Endodermal cell (in vitro differentiated cells): ENCODE results near the gene SMURF1. TPM values are rescaled to one million over a fixed set of nuclear protein-coding genes. Genes with fewer than 3 reads are reported as not detected.

Source experiments
- DNase-seq: peaks from one replicate; pipeline ENCODE4 v3.0.0-alpha.2; 2017
- H3K27ac ChIP-seq: 2 replicates; pipeline ENCODE4 v1.5.1; 2013; ENCODE audit warnings: mild to moderate bottlenecking, low read depth, low read length, moderate library complexity
- H3K27me3 ChIP-seq: 2 replicates; pipeline ENCODE4 v1.6.1; 2013; ENCODE audit warnings: mild to moderate bottlenecking, low read length, moderate library complexity; ENCODE audit not compliant: insufficient read depth, control insufficient read depth, poor library complexity, severe bottlenecking
- H3K36me3 ChIP-seq: 2 replicates; pipeline ENCODE4 v1.7.0; 2013; ENCODE audit warnings: mild to moderate bottlenecking, low read length, moderate library complexity; ENCODE audit not compliant: control insufficient read depth, insufficient read depth
- H3K4me1 ChIP-seq: one replicate; pipeline ENCODE4 v1.7.0; 2013; ENCODE audit warnings: low read length; ENCODE audit not compliant: control insufficient read depth, insufficient read depth
- H3K4me3 ChIP-seq: 2 replicates; pipeline ENCODE4 v1.5.1; 2013; ENCODE audit warnings: mild to moderate bottlenecking, low read length, moderate library complexity
- H3K9ac ChIP-seq: 2 replicates; pipeline ENCODE4 v1.6.1; 2013; ENCODE audit warnings: mild to moderate bottlenecking, low read length, moderate library complexity; ENCODE audit not compliant: poor library complexity, severe bottlenecking; ENCODE audit errors: extremely low read depth
- H3K9me3 ChIP-seq: 2 replicates; pipeline ENCODE4 v1.6.1; 2013; ENCODE audit warnings: mild to moderate bottlenecking, low read length, moderate library complexity; ENCODE audit not compliant: control insufficient read depth
- H3K27ac Mint-ChIP-seq: 2 replicates; pipeline ENCODE4 v1.8.0; 2020; ENCODE audit warnings: mixed read lengths
- H3K27me3 Mint-ChIP-seq: 2 replicates; pipeline ENCODE4 v1.8.0; 2021; ENCODE audit warnings: mild to moderate bottlenecking, mixed read lengths; ENCODE audit not compliant: insufficient read depth
- H3K36me3 Mint-ChIP-seq: 2 replicates; pipeline ENCODE4 v1.8.0; 2020; ENCODE audit warnings: low read depth, mixed read lengths
- H3K4me1 Mint-ChIP-seq: 2 replicates; pipeline ENCODE4 v1.8.0; 2020; ENCODE audit warnings: mixed read lengths
- H3K4me3 Mint-ChIP-seq: 2 replicates; pipeline ENCODE4 v1.8.0; 2020; ENCODE audit warnings: mild to moderate bottlenecking, moderate library complexity, mixed read lengths
- H3K9me3 Mint-ChIP-seq: 2 replicates; pipeline ENCODE4 v1.8.0; 2020; ENCODE audit warnings: mild to moderate bottlenecking, mixed read lengths
- WGBS, 2 experiments: methylation state at CpG; one replicate each; pipeline versions ENCODE4 v1.1.5 to v1.1.7; 2013; ENCODE audit warnings: missing lambda C conversion rate in 2 of 2, mixed read lengths in 1 of 2; ENCODE audit not compliant: insufficient coverage in 1 of 2, insufficient read length in 1 of 2; 5-methylcytosine and 5-hydroxymethylcytosine counted together
- total RNA-seq, 2 donors: library from RNA; stranded (reverse); fragmentation: NEBNext Ultra II Directional in 1 of 2; extraction: Animal tissue kit (Norgen Biotek cat#: 25700) in 1 of 2; gene quantifications; 2 replicates in 1 of 2; 3 replicates in 1 of 2; pipeline ENCODE4 v1.2.1, GENCODE V29; 2021
- TF ChIP-seq, protein P1 (sequence below): fragments of 200-600 bp; sonication (generic); conservative IDR thresholded peaks from 2 replicates; pipeline ENCODE4 v1.5.0; 2021; ENCODE audit warnings: antibody characterized with exemption, mild to moderate bottlenecking

Gene SMURF1
- total RNA-seq, 2 donors from 2014 or later = 31.6 to 38.1 TPM

DNA sequence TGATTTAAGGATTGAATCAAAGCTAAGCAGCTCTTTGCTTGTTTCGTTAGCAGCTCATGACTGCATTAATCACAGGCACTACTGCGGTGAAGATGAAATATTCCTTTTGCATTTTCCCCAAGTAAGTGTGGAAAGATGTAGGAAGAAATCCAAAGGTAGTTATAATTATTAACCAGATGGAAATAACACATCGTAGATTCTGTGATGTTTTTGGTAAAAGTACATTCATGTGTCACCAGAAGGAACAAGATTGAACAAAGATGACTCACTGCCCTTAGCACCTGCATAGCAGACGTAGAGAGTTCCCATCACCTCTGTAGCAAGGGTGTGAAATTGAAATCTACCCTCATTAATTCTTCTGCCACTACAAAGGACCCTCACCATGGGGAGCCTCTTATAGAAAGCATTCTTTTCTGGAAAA is 37.1 kb downstream of the SMURF1 start:
- Mint-ChIP-seq H3K9me3 (no peaks in the 10 kb centered on the region), H3K4me3 (no peak overlapping the region), H3K27me3 (no peaks in the 10 kb centered on the region), H3K4me1 (peaks cover 39% of the 10 kb centered on the region), H3K27ac (peak overlapping the region; percentile 31), H3K36me3 (no peaks in the 10 kb centered on the region)
- Histone ChIP-seq H3K9me3 (no peaks in the 10 kb centered on the region), H3K36me3 (no peaks in the 10 kb centered on the region), H3K27ac (no peak overlapping the region), H3K4me3 (no peak overlapping the region), H3K4me1 (peaks cover 4% of the 10 kb centered on the region), H3K9ac (no peak overlapping the region), H3K27me3 (no peaks in the 10 kb centered on the region)
- DNase-seq = no peak
- 75 to 85% methylated on average over 2 to 4 of the region's 4 CpGs for WGBS, 2 experiments
- TF ChIP-seq, protein P1, sequence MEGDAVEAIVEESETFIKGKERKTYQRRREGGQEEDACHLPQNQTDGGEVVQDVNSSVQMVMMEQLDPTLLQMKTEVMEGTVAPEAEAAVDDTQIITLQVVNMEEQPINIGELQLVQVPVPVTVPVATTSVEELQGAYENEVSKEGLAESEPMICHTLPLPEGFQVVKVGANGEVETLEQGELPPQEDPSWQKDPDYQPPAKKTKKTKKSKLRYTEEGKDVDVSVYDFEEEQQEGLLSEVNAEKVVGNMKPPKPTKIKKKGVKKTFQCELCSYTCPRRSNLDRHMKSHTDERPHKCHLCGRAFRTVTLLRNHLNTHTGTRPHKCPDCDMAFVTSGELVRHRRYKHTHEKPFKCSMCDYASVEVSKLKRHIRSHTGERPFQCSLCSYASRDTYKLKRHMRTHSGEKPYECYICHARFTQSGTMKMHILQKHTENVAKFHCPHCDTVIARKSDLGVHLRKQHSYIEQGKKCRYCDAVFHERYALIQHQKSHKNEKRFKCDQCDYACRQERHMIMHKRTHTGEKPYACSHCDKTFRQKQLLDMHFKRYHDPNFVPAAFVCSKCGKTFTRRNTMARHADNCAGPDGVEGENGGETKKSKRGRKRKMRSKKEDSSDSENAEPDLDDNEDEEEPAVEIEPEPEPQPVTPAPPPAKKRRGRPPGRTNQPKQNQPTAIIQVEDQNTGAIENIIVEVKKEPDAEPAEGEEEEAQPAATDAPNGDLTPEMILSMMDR = no peak

DNA sequence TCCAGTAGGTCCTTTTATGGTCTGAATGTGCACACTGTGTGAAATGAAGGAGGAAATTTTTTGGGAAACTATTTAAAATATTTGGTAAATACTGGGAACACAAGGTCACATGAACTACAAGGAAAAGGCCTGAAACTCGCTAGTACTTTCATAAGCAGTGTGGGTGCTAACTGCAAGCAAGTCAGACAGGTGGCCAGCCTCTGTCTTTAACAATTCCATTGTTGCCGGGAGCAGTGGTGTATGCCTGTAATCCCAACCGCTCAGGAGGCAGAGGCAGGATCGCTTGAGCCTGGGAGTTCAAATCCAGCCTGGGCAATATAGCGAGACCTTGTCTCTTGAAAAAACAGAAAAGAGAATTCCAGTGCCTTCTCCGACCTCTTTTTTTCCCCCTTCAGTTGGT is 37.5 kb downstream of the SMURF1 start:
- WGBS, 2 experiments = 74 to 82% methylated on average over 6 of the region's 6 CpGs
- no peaks in the 10 kb centered on the region for H3K36me3 Mint-ChIP-seq
- H3K27ac Mint-ChIP-seq = peak overlapping the region; percentile 31
- Histone ChIP-seq H3K36me3 (no peaks in the 10 kb centered on the region), H3K27me3 (no peaks in the 10 kb centered on the region), H3K27ac (no peak overlapping the region), H3K4me3 (no peak overlapping the region), H3K4me1 (peaks cover 4% of the 10 kb centered on the region), H3K9ac (no peak overlapping the region), H3K9me3 (no peaks in the 10 kb centered on the region)
- H3K9me3 Mint-ChIP-seq = no peaks in the 10 kb centered on the region
- H3K27me3 Mint-ChIP-seq = no peaks in the 10 kb centered on the region
- DNase-seq = peak; percentile 82
- no peak overlapping the region for H3K4me3 Mint-ChIP-seq
- TF ChIP-seq, protein P1 = no peak
- peaks cover 35% of the 10 kb centered on the region for H3K4me1 Mint-ChIP-seq

DNA sequence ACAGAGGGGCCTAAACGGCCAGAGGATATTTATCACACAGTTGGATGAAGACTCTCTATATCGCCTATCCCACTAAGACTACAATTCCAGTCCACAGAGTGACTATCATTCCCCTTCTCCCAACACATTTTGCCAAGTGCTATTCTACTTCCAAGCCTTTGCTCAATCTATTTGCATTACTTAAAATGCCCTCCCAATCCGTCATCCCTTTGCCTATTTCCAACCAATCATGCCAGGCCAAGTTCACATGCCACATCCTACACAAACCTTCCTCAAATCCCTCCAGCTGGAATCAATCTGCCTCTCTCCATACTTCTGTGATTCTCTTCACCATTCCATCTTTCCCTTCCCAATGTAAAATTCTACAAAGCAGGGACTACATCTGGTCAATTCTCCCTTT is 38.2 kb downstream of the SMURF1 start:
- no peak overlapping the region for H3K27ac ChIP-seq
- H3K4me3 Mint-ChIP-seq = no peak overlapping the region
- no peaks in the 10 kb centered on the region for H3K27me3 ChIP-seq
- peaks cover 33% of the 10 kb centered on the region for H3K4me1 Mint-ChIP-seq
- H3K27me3 Mint-ChIP-seq = no peaks in the 10 kb centered on the region
- H3K36me3 Mint-ChIP-seq = no peaks in the 10 kb centered on the region
- peaks cover 4% of the 10 kb centered on the region for H3K4me1 ChIP-seq
- H3K36me3 ChIP-seq = no peaks in the 10 kb centered on the region
- 86 to 100% methylated on average over 1 to 3 of the region's 3 CpGs for WGBS, 2 experiments
- TF ChIP-seq, protein P1 = no peak
- no peaks in the 10 kb centered on the region for H3K9me3 Mint-ChIP-seq
- H3K9me3 ChIP-seq = no peaks in the 10 kb centered on the region
- no peak overlapping the region for H3K4me3 ChIP-seq
- no peak overlapping the region for H3K27ac Mint-ChIP-seq
- no peak overlapping the region for H3K9ac ChIP-seq
- DNase-seq = no peak
